ENCODE results near the gene DCC. TPM values are rescaled to one million over a fixed set of nuclear protein-coding genes. Genes with fewer than 3 reads are reported as not detected.

DCC gene
- total and polyA plus RNA-seq, 2 donors from 2014 or later = 3.9 TPM; not detected in 1

- DNase-seq (no peak), FAIRE-seq (no peak)
- H3K27ac ChIP-seq (ENCODE audit: low read depth in 2 of 2, low read length in 2 of 2) = no peak overlapping the region
- H3K4me3 ChIP-seq (ENCODE audit: low read length in 3 of 3) = no peak overlapping the region
- intact Hi-C loops (cut with DNase I) = no loop called here
- TF ChIP-seq, protein P1, sequence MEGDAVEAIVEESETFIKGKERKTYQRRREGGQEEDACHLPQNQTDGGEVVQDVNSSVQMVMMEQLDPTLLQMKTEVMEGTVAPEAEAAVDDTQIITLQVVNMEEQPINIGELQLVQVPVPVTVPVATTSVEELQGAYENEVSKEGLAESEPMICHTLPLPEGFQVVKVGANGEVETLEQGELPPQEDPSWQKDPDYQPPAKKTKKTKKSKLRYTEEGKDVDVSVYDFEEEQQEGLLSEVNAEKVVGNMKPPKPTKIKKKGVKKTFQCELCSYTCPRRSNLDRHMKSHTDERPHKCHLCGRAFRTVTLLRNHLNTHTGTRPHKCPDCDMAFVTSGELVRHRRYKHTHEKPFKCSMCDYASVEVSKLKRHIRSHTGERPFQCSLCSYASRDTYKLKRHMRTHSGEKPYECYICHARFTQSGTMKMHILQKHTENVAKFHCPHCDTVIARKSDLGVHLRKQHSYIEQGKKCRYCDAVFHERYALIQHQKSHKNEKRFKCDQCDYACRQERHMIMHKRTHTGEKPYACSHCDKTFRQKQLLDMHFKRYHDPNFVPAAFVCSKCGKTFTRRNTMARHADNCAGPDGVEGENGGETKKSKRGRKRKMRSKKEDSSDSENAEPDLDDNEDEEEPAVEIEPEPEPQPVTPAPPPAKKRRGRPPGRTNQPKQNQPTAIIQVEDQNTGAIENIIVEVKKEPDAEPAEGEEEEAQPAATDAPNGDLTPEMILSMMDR (IDR thresholded peaks at IDR 0.05; ENCODE audit: borderline replicate concordance, extremely low read depth, insufficient read depth) = no peak
- no peaks in the 10 kb centered on the region for H3K9me3 ChIP-seq (ENCODE audit: control insufficient read depth in 2 of 3, insufficient read depth in 1 of 3, low read length in 3 of 3)
- no peaks in the 10 kb centered on the region for H3K36me3 ChIP-seq (ENCODE audit: control insufficient read depth in 2 of 3, insufficient read depth in 3 of 3, low read length in 3 of 3)
- peaks cover 0 to 5% (median 0%) of the 10 kb centered on the region in 3 donors for H3K4me1 ChIP-seq (ENCODE audit: control insufficient read depth in 2 of 3, insufficient read depth in 2 of 3, low read depth in 1 of 3, low read length in 3 of 3)
- no peaks in the 10 kb centered on the region for H3K27me3 ChIP-seq (ENCODE audit: control insufficient read depth, insufficient read depth, low read length)
- H3K9ac ChIP-seq (ENCODE audit: low read length in 3 of 3) = no peak overlapping the region
Measured at GRCh38 chr18:52682260-52682659, 342.3 kb downstream of the DCC start.

DNA sequence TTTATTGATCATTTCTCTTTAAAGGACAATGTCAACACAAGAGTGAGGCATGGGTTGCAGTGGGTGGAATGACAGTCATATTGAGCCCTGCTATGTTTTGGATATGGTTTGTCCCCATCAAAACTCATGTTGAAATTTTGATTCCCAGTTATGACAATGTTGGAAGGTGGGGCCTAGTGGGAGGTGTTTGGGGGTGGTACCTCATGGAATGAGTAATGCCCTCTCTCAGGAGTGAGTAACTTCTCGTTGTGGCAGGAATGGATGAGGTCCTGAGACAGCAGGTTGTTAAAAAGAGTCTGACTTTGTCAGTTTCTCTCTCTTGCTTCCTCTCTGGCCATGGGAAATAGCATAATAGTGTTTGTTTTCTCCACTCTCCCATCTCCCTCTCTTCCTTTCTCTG is 345.3 kb downstream of the DCC start:
- Histone ChIP-seq H3K4me3 (ENCODE audit: low read length in 3 of 3) (no peak overlapping the region), H3K4me1 (ENCODE audit: control insufficient read depth in 2 of 3, insufficient read depth in 2 of 3, low read depth in 1 of 3, low read length in 3 of 3) (no peaks in the 10 kb centered on the region), H3K27me3 (ENCODE audit: control insufficient read depth, insufficient read depth, low read length) (no peaks in the 10 kb centered on the region), H3K27ac (ENCODE audit: low read depth in 2 of 2, low read length in 2 of 2) (no peak overlapping the region), H3K36me3 (ENCODE audit: control insufficient read depth in 2 of 3, insufficient read depth in 3 of 3, low read length in 3 of 3) (no peaks in the 10 kb centered on the region), H3K9ac (ENCODE audit: low read length in 3 of 3) (no peak overlapping the region), H3K9me3 (ENCODE audit: control insufficient read depth in 2 of 3, insufficient read depth in 1 of 3, low read length in 3 of 3) (no peaks in the 10 kb centered on the region)
- FAIRE-seq = no peak
- no peak for DNase-seq
- TF ChIP-seq, protein P1 (IDR thresholded peaks at IDR 0.05; ENCODE audit: borderline replicate concordance, extremely low read depth, insufficient read depth) = no peak
- intact Hi-C loops (cut with DNase I) = no loop called here

- Histone ChIP-seq H3K27ac (ENCODE audit: low read depth in 2 of 2, low read length in 2 of 2) (no peak overlapping the region), H3K36me3 (ENCODE audit: control insufficient read depth in 2 of 3, insufficient read depth in 3 of 3, low read length in 3 of 3) (no peaks in the 10 kb centered on the region), H3K27me3 (ENCODE audit: control insufficient read depth, insufficient read depth, low read length) (no peaks in the 10 kb centered on the region), H3K9me3 (ENCODE audit: control insufficient read depth in 2 of 3, insufficient read depth in 1 of 3, low read length in 3 of 3) (no peaks in the 10 kb centered on the region), H3K4me1 (ENCODE audit: control insufficient read depth in 2 of 3, insufficient read depth in 2 of 3, low read depth in 1 of 3, low read length in 3 of 3) (no peaks in the 10 kb centered on the region), H3K4me3 (ENCODE audit: low read length in 3 of 3) (no peak overlapping the region), H3K9ac (ENCODE audit: low read length in 3 of 3) (no peak overlapping the region)
- intact Hi-C loops (cut with DNase I) = no loop called here
- DNase-seq (no peak), FAIRE-seq (no peak)
- TF ChIP-seq, protein P1 (IDR thresholded peaks at IDR 0.05; ENCODE audit: borderline replicate concordance, extremely low read depth, insufficient read depth) = no peak
Measured at GRCh38 chr18:52691841-52692240, 351.8 kb downstream of the DCC start.

DNA sequence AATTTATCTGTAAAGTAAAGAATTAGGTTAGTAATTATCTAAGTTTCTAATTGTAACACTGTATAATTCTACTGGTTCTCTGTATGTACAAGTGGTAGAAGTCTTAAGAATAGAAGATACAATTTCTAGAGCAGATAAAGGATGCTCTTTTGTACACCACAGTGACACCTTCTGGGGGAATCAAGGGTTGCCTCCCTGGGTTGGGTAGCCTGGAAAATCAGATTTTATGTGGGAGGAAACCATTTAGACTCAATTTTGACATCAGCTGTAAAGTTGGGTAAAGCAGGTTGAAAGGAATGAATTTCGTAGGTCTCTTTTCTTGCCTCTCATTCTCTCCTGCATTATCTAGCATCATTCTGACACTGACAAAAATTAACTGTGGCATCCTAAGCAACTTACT is 354.8 kb downstream of the DCC start:
- intact Hi-C loops (cut with DNase I) = no loop called here
- Histone ChIP-seq H3K9ac (ENCODE audit: low read length in 3 of 3) (no peak overlapping the region), H3K4me3 (ENCODE audit: low read length in 3 of 3) (no peak overlapping the region), H3K4me1 (ENCODE audit: control insufficient read depth in 2 of 3, insufficient read depth in 2 of 3, low read depth in 1 of 3, low read length in 3 of 3) (no peaks in the 10 kb centered on the region), H3K27me3 (ENCODE audit: control insufficient read depth, insufficient read depth, low read length) (no peaks in the 10 kb centered on the region), H3K36me3 (ENCODE audit: control insufficient read depth in 2 of 3, insufficient read depth in 3 of 3, low read length in 3 of 3) (no peaks in the 10 kb centered on the region), H3K27ac (ENCODE audit: low read depth in 2 of 2, low read length in 2 of 2) (no peak overlapping the region), H3K9me3 (ENCODE audit: control insufficient read depth in 2 of 3, insufficient read depth in 1 of 3, low read length in 3 of 3) (no peaks in the 10 kb centered on the region)
- FAIRE-seq (no peak), DNase-seq (peak in 1 of 5 donors; percentile 42)
- TF ChIP-seq, protein P1 (IDR thresholded peaks at IDR 0.05; ENCODE audit: borderline replicate concordance, extremely low read depth, insufficient read depth) = peak; percentile 23

All from kidney (tissue), 14 donors.